Measurements from ENCODE around the gene PAIP2. TPM values are rescaled to one million over a fixed set of nuclear protein-coding genes. Genes with fewer than 3 reads are reported as not detected.
A peak's percentile ranks its signal among the peaks of the same experiment; 100 is the strongest.

The PAIP2 gene
- total and polyA plus RNA-seq, 7 donors: 70.7 to 146 (median 98.0) TPM

GRCh38 chr5:139314276-139314675 lies 27.4 kb upstream of the PAIP2 start:
- peaks cover 0 to 72% (median 48%) of the 10 kb centered on the region in 4 donors for H3K4me1 ChIP-seq

GRCh38 chr5:139315056-139315615 lies 26.5 kb upstream of the PAIP2 start:
- Histone ChIP-seq H3K36me3 (peaks cover 21 to 45% (median 37%) of the 10 kb centered on the region in 4 donors), H3K4me3 (no peak overlapping the region), H3K27me3 (no peaks in the 10 kb centered on the region), H3K9me3 (no peaks in the 10 kb centered on the region), H3K27ac (no peak overlapping the region), H3K4me1 (peaks cover 0 to 63% (median 40%) of the 10 kb centered on the region in 4 donors)
- intact Hi-C loops (cut with DNase I): no loop called here
- TF ChIP-seq POLR2AphosphoS5 (IDR thresholded peaks at IDR 0.05) (no peak), POLR2A (IDR thresholded peaks at IDR 0.05) (no peak), EP300 (IDR thresholded peaks at IDR 0.05) (no peak)
- TF ChIP-seq, protein P1, sequence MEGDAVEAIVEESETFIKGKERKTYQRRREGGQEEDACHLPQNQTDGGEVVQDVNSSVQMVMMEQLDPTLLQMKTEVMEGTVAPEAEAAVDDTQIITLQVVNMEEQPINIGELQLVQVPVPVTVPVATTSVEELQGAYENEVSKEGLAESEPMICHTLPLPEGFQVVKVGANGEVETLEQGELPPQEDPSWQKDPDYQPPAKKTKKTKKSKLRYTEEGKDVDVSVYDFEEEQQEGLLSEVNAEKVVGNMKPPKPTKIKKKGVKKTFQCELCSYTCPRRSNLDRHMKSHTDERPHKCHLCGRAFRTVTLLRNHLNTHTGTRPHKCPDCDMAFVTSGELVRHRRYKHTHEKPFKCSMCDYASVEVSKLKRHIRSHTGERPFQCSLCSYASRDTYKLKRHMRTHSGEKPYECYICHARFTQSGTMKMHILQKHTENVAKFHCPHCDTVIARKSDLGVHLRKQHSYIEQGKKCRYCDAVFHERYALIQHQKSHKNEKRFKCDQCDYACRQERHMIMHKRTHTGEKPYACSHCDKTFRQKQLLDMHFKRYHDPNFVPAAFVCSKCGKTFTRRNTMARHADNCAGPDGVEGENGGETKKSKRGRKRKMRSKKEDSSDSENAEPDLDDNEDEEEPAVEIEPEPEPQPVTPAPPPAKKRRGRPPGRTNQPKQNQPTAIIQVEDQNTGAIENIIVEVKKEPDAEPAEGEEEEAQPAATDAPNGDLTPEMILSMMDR (IDR thresholded peaks at IDR 0.05): no peak
- 82 to 86% methylated on average over 3 of the region's 3 CpGs for WGBS, 2 donors
- no peak for DNase-seq

More at GRCh38 chr5:139314276-139314675, 27.4 kb upstream of the PAIP2 start:
- 91 to 93% methylated on average over 1 of the region's 1 CpG for WGBS, 2 donors
- H3K36me3 ChIP-seq: peaks cover 18 to 37% (median 29%) of the 10 kb centered on the region in 4 donors
- no peak for TF ChIP-seq EP300 (IDR thresholded peaks at IDR 0.05)
- TF ChIP-seq, protein P1 (IDR thresholded peaks at IDR 0.05): no peak
- TF ChIP-seq POLR2A (IDR thresholded peaks at IDR 0.05): no peak
- no peak for TF ChIP-seq POLR2AphosphoS5 (IDR thresholded peaks at IDR 0.05)
- no peak for DNase-seq
- no peak overlapping the region for H3K27ac ChIP-seq
- H3K27me3 ChIP-seq: no peaks in the 10 kb centered on the region
- intact Hi-C loops (cut with DNase I): no loop called here
- H3K9me3 ChIP-seq: no peaks in the 10 kb centered on the region
- no peak overlapping the region for H3K4me3 ChIP-seq

GRCh38 chr5:139335811-139336210 lies 5.8 kb upstream of the PAIP2 start:
- intact Hi-C loops (cut with DNase I): no loop called here
- no peak overlapping the region for H3K27ac ChIP-seq

DNA sequence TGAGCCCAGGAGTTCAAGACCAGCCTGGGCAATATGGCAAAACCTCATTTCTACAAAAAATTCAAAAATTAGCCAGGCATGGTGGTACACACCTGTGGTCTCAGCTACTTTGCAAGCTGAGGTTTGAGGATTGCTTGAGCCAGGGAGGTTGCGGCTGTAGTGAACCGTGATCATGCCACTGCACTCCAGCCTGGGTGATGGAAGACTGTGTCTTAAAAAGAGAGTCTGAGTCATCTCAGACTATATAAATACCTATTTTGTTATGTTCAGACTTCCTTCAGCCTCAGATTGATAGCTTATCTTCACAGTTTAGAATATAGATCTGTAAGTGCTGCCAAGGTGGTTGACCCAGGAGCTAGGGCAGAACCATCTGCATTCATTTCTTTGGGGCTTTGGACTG lies 1.6 kb upstream of the PAIP2 start:
- TF ChIP-seq POLR2AphosphoS5 (IDR thresholded peaks at IDR 0.05) (no peak), POLR2A (IDR thresholded peaks at IDR 0.05) (no peak), EP300 (IDR thresholded peaks at IDR 0.05) (no peak)
- TF ChIP-seq, protein P1 (IDR thresholded peaks at IDR 0.05): no peak
- no peaks in the 10 kb centered on the region for H3K27me3 ChIP-seq
- peaks cover 0 to 36% (median 26%) of the 10 kb centered on the region in 4 donors for H3K4me1 ChIP-seq
- 75 to 85% methylated on average over 2 of the region's 2 CpGs for WGBS, 2 donors
- DNase-seq: no peak
- H3K4me3 ChIP-seq: no peak overlapping the region
- H3K36me3 ChIP-seq: no peaks in the 10 kb centered on the region
- intact Hi-C loops (cut with DNase I): loop anchor here (2.0 to 5.0 kb wide), 2 partner anchors 45 to 62 kb away; partner anchors contain the start of gene SPATA24
- no peaks in the 10 kb centered on the region for H3K9me3 ChIP-seq
- no peak overlapping the region for H3K27ac ChIP-seq

More at GRCh38 chr5:139335811-139336210, 5.8 kb upstream of the PAIP2 start:
- Histone ChIP-seq H3K4me1 (peaks cover 0 to 2% (median under 1%) of the 10 kb centered on the region in 4 donors), H3K4me3 (no peak overlapping the region), H3K9me3 (no peaks in the 10 kb centered on the region), H3K36me3 (peaks cover 3 to 27% (median 14%) of the 10 kb centered on the region in 4 donors), H3K27me3 (no peaks in the 10 kb centered on the region)
- no peak for DNase-seq
- WGBS, 2 donors: 71 to 75% methylated on average over 6 of the region's 6 CpGs
- TF ChIP-seq POLR2AphosphoS5 (IDR thresholded peaks at IDR 0.05) (peak in 1 of 4 donors; percentile 27), POLR2A (IDR thresholded peaks at IDR 0.05) (no peak)

DNA sequence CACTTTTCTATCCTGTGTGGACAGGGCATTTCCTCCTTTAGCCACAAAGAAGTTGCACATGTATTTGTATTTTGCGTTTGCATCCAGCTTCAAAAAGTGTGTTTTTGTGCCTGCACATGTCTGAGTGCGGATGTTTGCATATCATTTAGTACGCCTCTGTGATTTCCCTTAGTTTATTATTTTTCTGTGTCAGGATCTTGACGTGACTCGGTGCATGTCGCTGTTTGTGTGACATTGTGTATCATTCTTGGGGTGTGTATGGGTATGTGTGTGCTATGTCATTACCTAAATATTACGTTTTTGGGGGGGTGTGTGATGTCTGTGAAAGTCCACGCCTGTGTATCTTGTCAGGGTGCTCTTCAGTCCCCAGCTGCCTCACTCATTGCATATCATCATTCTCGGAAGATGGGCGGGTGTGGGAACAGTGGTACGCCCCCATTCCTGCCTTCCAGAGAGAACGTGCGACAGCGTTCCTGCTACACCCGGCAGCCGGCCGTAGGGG lies 416 bp upstream of the PAIP2 start:
- intact Hi-C loops (cut with DNase I): loop anchor here (2.0 to 5.0 kb wide), 2 partner anchors 46 to 61 kb away; partner anchors contain the start of gene SPATA24
- Histone ChIP-seq H3K27ac (peak overlapping the region; percentile 93 to 98 (median 96)), H3K4me3 (peak overlapping the region; percentile 65 to 91 (median 84)), H3K4me1 (peaks cover 0 to 40% (median 26%) of the 10 kb centered on the region in 4 donors), H3K9me3 (no peaks in the 10 kb centered on the region), H3K36me3 (no peaks in the 10 kb centered on the region), H3K27me3 (no peaks in the 10 kb centered on the region)
- DNase-seq: no peak
- TF ChIP-seq POLR2AphosphoS5 (IDR thresholded peaks at IDR 0.05): no peak
- TF ChIP-seq, protein P1 (IDR thresholded peaks at IDR 0.05): no peak
- no peak for TF ChIP-seq EP300 (IDR thresholded peaks at IDR 0.05)
- no peak for TF ChIP-seq POLR2A (IDR thresholded peaks at IDR 0.05)
- WGBS, 2 donors: 1 to 3% methylated on average over 17 of the region's 17 CpGs
